ENCODE measurements around the gene ADM5.

ADM5 gene

DNA sequence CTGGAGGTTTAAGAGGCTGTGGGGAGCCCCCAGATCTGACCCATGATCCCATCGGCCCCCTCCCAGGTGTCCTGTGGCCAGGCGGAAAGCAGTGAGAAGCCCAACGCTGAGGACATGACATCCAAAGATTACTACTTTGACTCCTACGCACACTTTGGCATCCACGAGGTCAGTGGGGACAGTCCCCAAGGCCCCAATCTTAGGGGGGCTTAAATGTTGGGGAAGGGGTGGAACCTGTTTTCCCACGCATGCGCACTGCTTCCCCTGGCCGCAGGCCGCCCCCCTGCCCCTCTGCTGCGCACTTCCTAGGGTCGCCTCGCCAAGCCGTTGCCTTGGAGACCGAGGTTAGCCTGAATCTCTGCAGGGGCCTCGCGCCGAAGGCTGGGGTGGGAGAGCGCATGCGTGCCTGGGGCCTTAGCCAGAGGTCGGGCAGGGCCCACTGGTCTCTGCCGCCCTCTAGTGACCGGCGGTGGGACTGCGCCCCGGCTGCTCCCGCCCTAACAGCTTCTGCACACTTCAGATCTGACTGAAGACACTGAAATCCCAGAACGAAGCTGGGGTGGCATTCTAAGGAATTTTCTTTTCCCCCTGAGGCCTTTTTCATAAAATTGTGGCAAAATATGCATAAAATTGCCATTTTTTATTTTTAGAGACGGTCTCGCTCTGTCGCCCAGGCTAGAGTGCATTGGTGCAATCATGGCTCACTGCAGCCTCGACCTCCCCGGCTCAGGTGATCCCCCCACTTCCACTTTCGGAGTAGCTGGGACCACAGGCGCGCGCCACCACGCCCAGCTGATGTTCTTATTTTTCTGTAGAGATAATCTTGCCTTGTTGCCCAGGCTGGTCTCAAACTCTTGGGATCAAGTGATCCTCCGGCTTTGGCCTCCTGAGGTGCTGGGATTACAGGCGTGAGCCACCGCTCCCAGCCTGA lies 8.7 kb upstream of the ADM5 start:
- DNase-seq, result peak; percentile 79

DNA sequence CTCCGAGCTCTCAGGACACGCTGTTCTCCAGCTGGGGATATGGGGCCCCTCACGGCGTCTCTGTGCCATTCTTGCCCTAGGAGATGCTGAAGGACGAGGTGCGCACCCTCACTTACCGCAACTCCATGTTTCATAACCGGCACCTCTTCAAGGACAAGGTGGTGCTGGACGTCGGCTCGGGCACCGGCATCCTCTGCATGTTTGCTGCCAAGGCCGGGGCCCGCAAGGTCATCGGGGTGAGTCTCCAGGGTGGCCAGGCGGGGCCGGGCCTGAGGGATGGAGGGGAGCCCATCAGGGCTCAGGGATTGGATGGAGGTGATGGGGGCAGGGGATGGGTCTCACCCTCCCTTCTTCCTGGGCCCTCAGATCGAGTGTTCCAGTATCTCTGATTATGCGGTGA lies 7.6 kb upstream of the ADM5 start:
- DNase-seq, result no peak

GRCh38 chr19:49682274-49682673 lies 7.1 kb upstream of the ADM5 start:
- DNase-seq, result no peak

DNA sequence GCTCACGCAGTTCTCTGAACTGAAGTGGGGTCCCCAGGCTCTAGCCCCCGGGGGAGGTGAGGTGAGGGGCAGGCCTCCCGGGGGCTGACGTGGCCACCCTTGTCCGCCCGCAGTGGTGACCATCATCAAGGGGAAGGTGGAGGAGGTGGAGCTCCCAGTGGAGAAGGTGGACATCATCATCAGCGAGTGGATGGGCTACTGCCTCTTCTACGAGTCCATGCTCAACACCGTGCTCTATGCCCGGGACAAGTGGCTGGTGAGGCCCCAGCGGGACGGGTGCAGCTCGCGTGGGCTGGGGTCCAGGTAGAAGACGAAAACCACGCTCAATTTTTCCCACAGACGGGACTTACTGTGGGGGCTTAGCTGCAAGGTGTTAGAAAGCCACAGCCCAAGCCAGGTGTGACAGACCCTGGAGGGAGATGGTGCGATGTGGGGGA lies 5.6 kb upstream of the ADM5 start:
- no peak for DNase-seq

DNA sequence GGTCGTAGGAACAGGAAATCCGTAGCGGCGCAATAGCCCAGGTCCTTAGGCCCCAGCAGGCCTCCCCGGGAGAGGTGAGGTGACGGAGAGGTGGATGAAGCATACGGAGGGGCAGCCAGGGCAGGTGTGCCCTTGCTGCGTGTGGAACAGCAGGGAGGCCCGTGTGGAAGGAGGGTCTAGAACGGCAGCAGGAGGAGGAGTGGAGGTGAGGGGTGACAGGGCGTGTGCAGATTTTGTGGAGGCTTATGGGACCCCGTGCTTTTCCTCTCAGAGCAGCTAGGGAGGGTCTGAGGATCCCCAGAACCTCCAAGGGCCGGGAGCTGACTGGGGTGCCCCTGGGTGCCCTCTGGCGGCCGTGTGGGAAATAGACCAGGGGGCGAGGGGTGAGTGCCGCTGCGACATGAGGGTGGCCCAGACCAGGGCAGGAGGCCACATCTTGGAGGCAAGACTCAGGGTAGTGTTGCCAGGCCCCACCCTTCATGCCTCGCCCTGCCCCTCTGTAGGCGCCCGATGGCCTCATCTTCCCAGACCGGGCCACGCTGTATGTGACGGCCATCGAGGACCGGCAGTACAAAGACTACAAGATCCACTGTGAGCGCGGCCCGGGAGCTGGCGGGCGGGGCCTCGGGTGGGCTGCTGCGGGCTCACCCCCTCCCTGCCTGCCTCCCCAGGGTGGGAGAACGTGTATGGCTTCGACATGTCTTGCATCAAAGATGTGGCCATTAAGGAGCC lies 5.0 kb upstream of the ADM5 start:
- no peak for DNase-seq

DNA sequence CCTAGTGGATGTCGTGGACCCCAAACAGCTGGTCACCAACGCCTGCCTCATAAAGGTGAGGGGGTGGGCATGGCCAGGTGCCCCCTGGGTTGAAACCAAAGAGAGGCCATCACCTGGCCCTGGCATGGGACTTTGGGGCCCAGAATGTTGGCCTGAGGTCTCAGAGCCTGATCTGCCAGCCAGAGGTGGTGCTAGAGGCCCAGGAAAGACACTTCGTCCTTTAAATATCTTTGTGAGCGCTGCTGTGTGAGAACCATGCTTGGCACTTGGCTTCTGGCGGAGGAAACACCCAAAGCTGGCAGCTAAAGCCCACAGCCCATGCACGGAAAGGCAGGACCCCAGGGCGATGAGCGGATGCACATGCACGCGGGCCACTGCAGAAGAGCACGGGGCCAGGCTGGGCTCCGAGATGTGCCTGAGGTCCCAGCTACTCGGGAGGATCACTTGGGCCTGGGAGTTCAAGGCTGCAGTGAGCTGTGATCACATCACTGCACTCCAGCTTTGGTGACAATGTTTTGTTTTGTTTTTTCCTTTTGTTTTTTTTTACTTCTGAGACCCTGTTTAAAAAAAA lies 4.3 kb upstream of the ADM5 start:
- DNase-seq, result no peak

GRCh38 chr19:49685845-49686332 lies 3.5 kb upstream of the ADM5 start:
- no peak for DNase-seq

DNA sequence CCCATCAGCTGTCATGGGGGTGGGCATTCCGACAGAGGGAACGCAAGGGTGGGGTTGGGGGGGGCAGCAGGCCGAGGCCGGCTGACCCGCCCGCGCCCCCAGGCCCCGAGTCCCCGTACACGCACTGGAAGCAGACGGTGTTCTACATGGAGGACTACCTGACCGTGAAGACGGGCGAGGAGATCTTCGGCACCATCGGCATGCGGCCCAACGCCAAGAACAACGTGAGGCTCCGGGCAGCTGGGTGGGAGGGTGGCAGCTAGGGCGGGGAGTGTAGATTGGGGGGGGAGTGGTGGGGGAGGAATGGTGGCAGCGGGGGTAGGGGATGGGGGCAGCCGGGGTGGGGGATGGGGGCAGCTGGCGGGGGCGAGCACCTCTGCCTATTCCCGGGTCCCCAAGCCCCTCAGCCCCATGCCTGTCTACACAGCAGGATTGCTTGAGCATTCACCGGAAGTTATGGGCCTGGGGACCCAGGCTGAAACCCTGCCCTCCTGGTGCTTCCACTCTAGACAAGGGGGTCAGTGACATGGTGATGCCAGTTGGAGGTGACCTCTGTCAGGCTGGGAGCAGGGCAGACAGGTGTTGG lies 2.8 kb upstream of the ADM5 start:
- no peak for DNase-seq

DNA sequence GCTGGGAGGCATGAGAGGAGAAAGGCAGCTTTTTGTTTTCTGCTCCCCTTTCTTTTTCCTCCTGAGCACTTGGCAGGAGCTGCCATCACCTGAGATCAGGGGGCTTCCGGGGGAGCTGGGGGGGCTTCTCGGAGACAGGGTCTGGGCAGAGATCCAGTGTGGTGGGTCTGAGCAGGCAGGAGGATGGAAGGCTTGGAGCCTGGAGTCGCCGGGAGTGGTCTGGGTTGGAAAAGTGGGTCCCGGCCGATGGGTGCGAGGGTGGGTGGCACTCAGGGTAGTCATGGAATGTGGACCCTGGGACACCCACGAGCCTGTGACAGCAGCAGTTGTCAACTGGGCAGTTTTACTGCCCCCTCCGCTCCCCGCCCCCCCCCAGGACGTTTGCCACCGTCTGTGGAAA lies 2.2 kb upstream of the ADM5 start:
- no peak for DNase-seq

- DNase-seq, result no peak
Measured at GRCh38 chr19:49687566-49688316, 1.7 kb upstream of the ADM5 start.

DNA sequence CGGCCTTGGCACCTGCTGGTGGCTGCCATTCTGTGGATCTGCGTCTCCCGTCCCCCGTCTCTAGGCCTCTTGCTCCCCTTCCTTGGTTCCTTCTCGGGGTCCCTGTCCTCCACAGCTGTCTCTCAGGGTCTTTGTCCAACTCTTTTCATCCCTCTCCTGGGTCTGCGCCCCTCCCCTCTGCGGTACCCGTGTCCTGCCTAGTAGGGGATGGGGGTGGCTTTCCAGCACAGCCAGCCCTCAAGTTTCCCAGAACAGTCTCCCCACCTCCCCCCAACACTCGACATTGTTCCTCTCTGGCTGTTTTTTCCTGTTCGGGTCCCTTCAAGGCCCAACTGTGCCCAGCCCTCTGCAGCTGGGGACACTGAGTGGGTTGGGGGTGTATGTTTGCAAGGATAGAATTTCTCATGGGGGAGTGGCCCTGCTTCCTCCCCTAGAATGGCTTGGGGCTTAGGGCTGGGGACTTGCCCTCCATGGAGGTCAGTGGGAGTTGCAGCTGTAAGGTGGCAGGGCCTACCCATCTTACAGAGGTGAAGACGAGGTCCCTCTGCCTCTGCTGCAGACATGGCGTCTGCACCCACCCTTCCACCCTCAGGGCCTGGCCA lies 762 bp upstream of the ADM5 start:
- no peak for DNase-seq

DNA sequence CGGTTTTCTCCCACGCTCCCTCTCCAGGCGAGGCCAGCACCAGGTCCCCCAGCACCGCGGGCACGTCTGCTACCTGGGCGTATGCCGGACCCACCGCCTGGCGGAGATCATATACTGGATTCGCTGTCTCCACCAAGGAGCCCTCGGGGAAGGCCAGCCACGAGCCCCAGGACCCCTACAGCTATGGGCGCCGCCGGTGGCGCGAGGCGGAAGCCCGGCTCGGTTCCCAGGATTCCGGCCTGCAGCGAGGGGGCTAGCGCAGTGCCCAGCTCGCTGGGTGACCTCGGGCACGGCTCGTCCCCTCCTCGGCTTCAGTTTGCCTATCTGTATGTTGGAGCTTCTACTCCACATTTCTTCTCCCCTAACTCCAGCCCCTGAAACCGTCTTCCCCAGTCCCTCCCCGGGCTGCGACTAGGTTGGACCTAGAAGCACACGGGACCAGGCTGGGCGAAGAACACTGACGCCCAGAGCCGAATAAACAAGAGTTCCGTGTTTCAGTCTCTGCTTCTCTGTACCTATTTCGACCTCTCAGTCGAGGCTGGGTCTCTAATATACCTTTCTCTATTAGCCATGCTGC lies 773 bp downstream of the ADM5 start:
- DNase-seq, result no peak

DNA sequence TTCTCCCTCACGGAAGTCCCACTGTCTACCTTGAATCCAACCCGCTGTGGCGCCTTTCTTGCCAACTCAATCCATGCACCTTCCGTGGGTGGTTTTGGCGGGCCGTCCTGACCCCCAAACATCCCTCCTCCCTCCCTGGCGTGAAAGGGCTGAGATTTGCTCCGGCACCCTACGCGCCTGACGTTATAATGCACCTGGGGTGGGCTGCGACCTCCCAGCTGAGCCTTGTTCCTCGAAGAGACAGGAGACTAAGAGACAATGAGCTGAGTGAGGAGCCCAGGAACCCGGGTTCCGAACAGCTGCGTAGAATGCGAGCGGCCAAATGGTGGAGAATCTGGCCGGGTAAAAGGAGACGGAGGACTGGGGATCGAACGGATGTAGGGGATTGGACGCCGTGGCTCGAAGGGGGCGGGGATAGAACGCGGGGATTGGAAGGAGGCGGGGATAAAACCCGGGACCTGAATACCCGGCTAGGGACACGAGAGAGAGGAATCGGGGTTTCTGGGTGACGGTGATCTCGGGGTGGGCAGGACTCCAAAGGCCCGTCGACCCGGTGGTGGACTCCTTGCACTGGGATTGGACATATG lies 1.4 kb downstream of the ADM5 start, which contains the start of gene CPT1C:
Gene CPT1C, plus strand, starts transcription at position 461 of the 587 bp plus-strand sequence. CDS start 1,137 bp downstream, outside the sequence.
- DNase-seq, result peak; percentile 63

- no peak for DNase-seq
Measured at GRCh38 chr19:49691243-49692146, 2.1 kb downstream of the ADM5 start.

- DNase-seq, result no peak
Measured at GRCh38 chr19:49692147-49692506, 2.7 kb downstream of the ADM5 start.

DNA sequence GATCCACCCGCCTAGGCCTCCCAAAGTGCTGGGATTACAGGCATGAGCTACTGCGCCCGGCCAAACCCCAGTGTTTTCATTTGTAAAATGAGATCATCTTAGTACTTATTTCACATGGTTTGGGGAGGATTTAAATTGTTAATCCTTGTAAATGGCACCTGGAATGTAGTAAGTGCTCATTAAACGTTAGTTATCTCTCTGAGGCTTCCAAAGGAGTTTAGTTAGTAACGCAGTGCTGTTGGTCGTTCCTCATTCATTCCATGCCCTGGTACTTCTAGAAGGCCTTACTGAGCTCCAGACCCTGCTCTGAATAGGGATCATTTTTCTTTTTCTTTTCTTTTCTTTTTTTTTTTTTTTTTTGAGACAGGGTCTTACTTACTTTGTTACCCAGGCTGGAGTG lies 6.7 kb downstream of the ADM5 start:
- no peak for DNase-seq

GRCh38 chr19:49696865-49697264 lies 7.5 kb downstream of the ADM5 start:
- no peak for DNase-seq

DNA sequence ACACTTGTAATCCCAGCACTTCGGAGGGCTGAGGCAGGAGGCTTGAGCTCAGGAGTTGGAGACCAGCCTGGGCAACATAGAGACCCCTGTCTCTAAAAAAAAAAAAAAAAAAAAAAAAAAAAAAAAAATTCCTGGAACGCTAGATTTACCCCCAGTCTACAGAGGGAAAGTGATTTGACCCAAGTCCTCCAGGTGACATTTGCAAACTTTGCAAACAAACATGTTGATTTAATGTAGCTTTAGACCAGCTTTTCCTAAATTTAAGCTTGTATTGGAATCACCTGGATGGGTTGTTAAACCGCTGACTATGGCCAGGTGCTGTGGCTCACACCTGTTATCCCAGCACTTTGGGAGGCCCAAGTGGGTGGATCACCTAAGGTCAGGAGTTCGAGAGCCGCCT lies 10.0 kb downstream of the ADM5 start:
- DNase-seq, result no peak

GRCh38 chr19:49700563-49700962 lies 11.2 kb downstream of the ADM5 start:
- no peak for DNase-seq

DNA sequence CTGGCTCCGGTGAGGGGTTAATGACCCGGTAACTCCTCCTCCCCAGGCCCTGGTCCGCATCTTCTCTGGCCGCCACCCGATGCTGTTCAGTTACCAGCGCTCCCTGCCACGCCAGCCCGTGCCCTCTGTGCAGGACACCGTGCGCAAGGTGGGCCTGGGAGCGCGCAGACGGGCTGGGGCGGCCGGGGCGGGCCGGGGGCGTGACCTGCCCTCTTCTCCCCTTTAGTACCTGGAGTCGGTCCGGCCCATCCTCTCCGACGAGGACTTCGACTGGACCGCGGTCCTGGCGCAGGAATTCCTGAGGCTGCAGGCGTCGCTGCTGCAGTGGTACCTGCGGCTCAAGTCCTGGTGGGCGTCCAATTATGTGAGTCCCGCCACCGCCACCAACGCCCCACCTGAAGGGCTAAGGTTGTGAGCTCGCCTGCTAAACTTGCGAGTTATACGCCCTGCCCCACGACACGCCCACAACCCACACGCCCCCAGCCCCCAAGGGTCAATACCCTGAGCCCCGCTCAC lies 11.9 kb downstream of the ADM5 start:
- DNase-seq, result no peak

Data from NCI-H524 treated with DMSO at 0.1 percent for 48 hours (cell line).